ENCODE data around the gene SEMA4B. TPM values are rescaled to one million over a fixed set of nuclear protein-coding genes. Genes with fewer than 3 reads are reported as not detected.

Gene SEMA4B
- total RNA-seq, 2 donors from 2014 or later = 96.1 to 99.6 TPM

- intact Hi-C loops (cut with DNase I) = no loop called here
- TF ChIP-seq POLR2A (IDR thresholded peaks at IDR 0.05) (no peak), POLR2AphosphoS5 (IDR thresholded peaks at IDR 0.05) (no peak), CTCF (IDR thresholded peaks at IDR 0.05) (no peak)
- no peaks in the 10 kb centered on the region for H3K4me1 ChIP-seq (replicated peaks)
- peaks cover 0 to 2% of the 10 kb centered on the region in 2 donors for H3K36me3 ChIP-seq
- no peak overlapping the region for H3K27ac ChIP-seq
- H3K27me3 ChIP-seq (replicated peaks; ENCODE audit: insufficient read depth) = no peaks in the 10 kb centered on the region
- DNase-seq (ENCODE audit: low spot score) = no peak
- H3K4me3 ChIP-seq = no peak overlapping the region
- WGBS = 90% methylated on average over 7 of the region's 8 CpGs
- no peaks in the 10 kb centered on the region for H3K9me3 ChIP-seq
These were observed 39.7 kb downstream of the SEMA4B start for GRCh38 chr15:90240856-90241255.

- H3K4me3 ChIP-seq = no peak overlapping the region
- peaks cover 0 to 2% of the 10 kb centered on the region in 2 donors for H3K36me3 ChIP-seq
- DNase-seq (ENCODE audit: low spot score) = no peak
- no peaks in the 10 kb centered on the region for H3K9me3 ChIP-seq
- no peak overlapping the region for H3K27ac ChIP-seq
- H3K4me1 ChIP-seq (replicated peaks) = no peaks in the 10 kb centered on the region
- WGBS = 78% methylated on average over 16 of the region's 22 CpGs
- no peaks in the 10 kb centered on the region for H3K27me3 ChIP-seq (replicated peaks; ENCODE audit: insufficient read depth)
- intact Hi-C loops (cut with DNase I) = no loop called here
- TF ChIP-seq POLR2AphosphoS5 (IDR thresholded peaks at IDR 0.05) (no peak), CTCF (IDR thresholded peaks at IDR 0.05) (no peak)
These were observed 40.4 kb downstream of the SEMA4B start for GRCh38 chr15:90241343-90242192.

GRCh38 chr15:90243943-90244639 lies 43.0 kb downstream of the SEMA4B start:
- Histone ChIP-seq H3K36me3 (no peaks in the 10 kb centered on the region), H3K9me3 (no peaks in the 10 kb centered on the region), H3K27me3 (replicated peaks; ENCODE audit: insufficient read depth) (no peaks in the 10 kb centered on the region), H3K27ac (no peak overlapping the region), H3K4me3 (no peak overlapping the region), H3K4me1 (replicated peaks) (no peaks in the 10 kb centered on the region)
- 87% methylated on average over 10 of the region's 10 CpGs for WGBS
- intact Hi-C loops (cut with DNase I) = no loop called here
- TF ChIP-seq POLR2AphosphoS5 (IDR thresholded peaks at IDR 0.05) (no peak), POLR2A (IDR thresholded peaks at IDR 0.05) (no peak), CTCF (IDR thresholded peaks at IDR 0.05) (no peak)
- no peak for DNase-seq (ENCODE audit: low spot score)

- peak overlapping the region in 1 of 2 donors; percentile 43 for H3K4me3 ChIP-seq
These were observed 47.7 kb downstream of the SEMA4B start for GRCh38 chr15:90248789-90249202.

GRCh38 chr15:90249203-90249863 lies 48.2 kb downstream of the SEMA4B start, which contains the start of gene TTLL13:
Gene TTLL13 (plus strand): TSS chr15:90249556. CDS start chr15:90250631, 1,075 bp downstream.
- Histone ChIP-seq H3K4me1 (replicated peaks) (no peaks in the 10 kb centered on the region), H3K36me3 (no peaks in the 10 kb centered on the region), H3K9me3 (no peaks in the 10 kb centered on the region), H3K27ac (peak within 1 kb of the TSS in 1 of 2 donors; percentile 22), H3K27me3 (replicated peaks; ENCODE audit: insufficient read depth) (no peaks in the 10 kb centered on the region), H3K4me3 (peak within 1 kb of the TSS; percentile 43 to 52)
- intact Hi-C loops (cut with DNase I) = loop anchor here (2.0 kb wide), 1 partner anchor 15 kb away; the partner anchor contains the start of gene GDPGP1
- under 1% methylated on average over 42 of the region's 44 CpGs for WGBS
- DNase-seq (ENCODE audit: low spot score) = peak; percentile 92
- TF ChIP-seq POLR2A (IDR thresholded peaks at IDR 0.05) (peak; percentile 38), POLR2AphosphoS5 (IDR thresholded peaks at IDR 0.05) (peak; percentile 67), CTCF (IDR thresholded peaks at IDR 0.05) (no peak)

More at GRCh38 chr15:90248789-90249202, 47.7 kb downstream of the SEMA4B start:
- H3K4me1 ChIP-seq (replicated peaks) = no peaks in the 10 kb centered on the region
- intact Hi-C loops (cut with DNase I) = loop anchor here (2.0 kb wide), 1 partner anchor 14 kb away; the partner anchor contains the start of gene GDPGP1
- no peak for TF ChIP-seq POLR2A (IDR thresholded peaks at IDR 0.05)
- no peaks in the 10 kb centered on the region for H3K27me3 ChIP-seq (replicated peaks; ENCODE audit: insufficient read depth)
- no peak for DNase-seq (ENCODE audit: low spot score)
- no peaks in the 10 kb centered on the region for H3K36me3 ChIP-seq
- 67% methylated on average over 6 of the region's 6 CpGs for WGBS
- no peak overlapping the region for H3K27ac ChIP-seq
- no peaks in the 10 kb centered on the region for H3K9me3 ChIP-seq
